ENCODE measurements around the gene SMCO4. TPM values are rescaled to one million over a fixed set of nuclear protein-coding genes. Genes with fewer than 3 reads are reported as not detected.

The SMCO4 gene
- total and polyA plus RNA-seq, 2 of the 8 experiments (the other 6 are each of a cell fraction or from before 2014, with no cell fraction given) = 33.2 to 53.9 TPM

- no peak for TF ChIP-seq SAP30 (IDR thresholded peaks at IDR 0.05; ENCODE audit: insufficient read depth, insufficient replicate concordance, low read length)
- no peak for TF ChIP-seq ASH2L (IDR thresholded peaks at IDR 0.05; ENCODE audit: low read length)
- no peak for TF ChIP-seq CBX8 (IDR thresholded peaks at IDR 0.05; ENCODE audit: borderline replicate concordance, low read depth, low read length)
- TF ChIP-seq FOSL1 (IDR thresholded peaks at IDR 0.05; ENCODE audit: insufficient read depth, low read depth, low read length) = no peak
- no peak for TF ChIP-seq JUND (IDR thresholded peaks at IDR 0.05; ENCODE audit: low read length)
- TF ChIP-seq CHD2 (IDR thresholded peaks at IDR 0.05; ENCODE audit: low read length) = no peak
Measured at GRCh38 chr11:93532806-93533205, 10.4 kb downstream of the SMCO4 start (continued).
